RWPE1 (cell line): ENCODE data around the gene ISL1.

Experiments used
- CTCF ChIA-PET: fragments of 350-600 bp; sonication (Branson Sonifier 250); formaldehyde crosslinking; extraction: SDS; loops from one replicate; lab custom pipeline; 2021; lab: Yijun Ruan, JAX
- POLR2A ChIA-PET: fragments of 400-600 bp; formaldehyde crosslinking; extraction: SDS; loops from one replicate; lab custom pipeline; 2020; ENCODE audit warnings: antibody characterized with exemption; ENCODE audit not compliant: low non-redundant PET; lab: Yijun Ruan, JAX
- DNase-seq: peaks from one replicate; pipeline ENCODE4 v3.0.0; 2012; ENCODE audit warnings: low spot score
- H3K27ac ChIP-seq: fragments of 450-650 bp; 2 replicates; pipeline ENCODE4 v1.5.1; 2017
- TF ChIP-seq, protein P1 (sequence below): fragments of 450-650 bp; conservative IDR thresholded peaks from 2 replicates; pipeline ENCODE4 v1.5.1; 2017; ENCODE audit warnings: low read depth, mild to moderate bottlenecking

Gene ISL1

DNA sequence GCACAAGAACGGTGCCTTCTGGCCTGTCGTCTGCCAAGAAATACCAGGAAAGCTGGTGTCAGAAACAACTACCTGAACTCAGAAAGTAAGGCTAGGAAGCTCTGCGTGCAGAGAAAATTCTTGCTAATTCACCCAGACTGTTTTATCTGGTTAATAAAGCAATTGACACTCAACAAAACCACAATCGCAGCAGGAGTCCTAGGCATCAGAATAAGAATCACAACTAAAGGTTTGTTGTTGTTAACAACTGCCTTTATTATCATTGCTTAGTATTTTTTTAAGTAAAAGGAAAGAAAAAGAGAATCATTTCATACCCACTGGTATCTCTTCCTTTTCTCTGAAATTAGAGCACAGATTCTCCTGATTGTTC, 3.9 kb upstream of the ISL1 start:
- TF ChIP-seq, protein P1, sequence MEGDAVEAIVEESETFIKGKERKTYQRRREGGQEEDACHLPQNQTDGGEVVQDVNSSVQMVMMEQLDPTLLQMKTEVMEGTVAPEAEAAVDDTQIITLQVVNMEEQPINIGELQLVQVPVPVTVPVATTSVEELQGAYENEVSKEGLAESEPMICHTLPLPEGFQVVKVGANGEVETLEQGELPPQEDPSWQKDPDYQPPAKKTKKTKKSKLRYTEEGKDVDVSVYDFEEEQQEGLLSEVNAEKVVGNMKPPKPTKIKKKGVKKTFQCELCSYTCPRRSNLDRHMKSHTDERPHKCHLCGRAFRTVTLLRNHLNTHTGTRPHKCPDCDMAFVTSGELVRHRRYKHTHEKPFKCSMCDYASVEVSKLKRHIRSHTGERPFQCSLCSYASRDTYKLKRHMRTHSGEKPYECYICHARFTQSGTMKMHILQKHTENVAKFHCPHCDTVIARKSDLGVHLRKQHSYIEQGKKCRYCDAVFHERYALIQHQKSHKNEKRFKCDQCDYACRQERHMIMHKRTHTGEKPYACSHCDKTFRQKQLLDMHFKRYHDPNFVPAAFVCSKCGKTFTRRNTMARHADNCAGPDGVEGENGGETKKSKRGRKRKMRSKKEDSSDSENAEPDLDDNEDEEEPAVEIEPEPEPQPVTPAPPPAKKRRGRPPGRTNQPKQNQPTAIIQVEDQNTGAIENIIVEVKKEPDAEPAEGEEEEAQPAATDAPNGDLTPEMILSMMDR: no peak
- H3K27ac ChIP-seq: peak overlapping the region; percentile 89
- CTCF ChIA-PET: interaction anchor here (0.5 to 0.9 kb wide), 2 partner anchors 229 to 478 kb away, joined by 3 read pairs; no protein-coding TSS in a partner anchor
- POLR2A ChIA-PET: no interaction called here
- DNase-seq: no peak

DNA sequence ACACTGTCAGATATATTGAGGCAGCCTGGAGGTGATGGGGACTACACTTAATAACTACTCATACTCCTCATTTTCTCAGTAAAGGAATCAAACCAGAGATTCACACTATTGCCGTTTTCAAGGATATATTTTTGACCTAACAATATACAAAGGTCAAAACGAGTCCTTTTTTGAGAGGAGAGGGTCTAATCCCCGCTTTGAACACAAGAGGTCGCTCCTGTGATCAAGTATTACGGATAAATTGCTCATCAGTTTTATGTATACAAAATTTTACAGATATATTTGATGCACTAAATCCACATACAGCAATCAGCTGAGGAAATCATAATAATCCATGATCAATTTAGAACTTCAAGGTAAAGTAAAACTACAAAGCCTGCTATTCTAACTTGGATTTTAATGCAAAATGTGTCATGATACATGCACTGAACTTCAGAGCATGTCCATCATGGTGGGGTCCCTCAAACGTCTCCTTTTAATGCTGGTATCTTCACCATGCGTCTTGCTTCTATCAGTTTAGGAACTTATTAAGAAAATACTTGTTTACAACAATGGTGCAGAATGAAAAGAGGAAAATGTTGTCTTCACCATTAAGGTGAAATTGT, 2.5 kb upstream of the ISL1 start:
- H3K27ac ChIP-seq: no peak overlapping the region
- ChIA-PET POLR2A (no interaction called here), CTCF (interaction anchor here (0.5 to 2.3 kb wide), 10 partner anchors 32 to 627 kb away, joined by 3 to 7 read pairs (median 3); no protein-coding TSS in a partner anchor)
- DNase-seq: peak; percentile 70
- TF ChIP-seq, protein P1: peak; percentile 89

DNA sequence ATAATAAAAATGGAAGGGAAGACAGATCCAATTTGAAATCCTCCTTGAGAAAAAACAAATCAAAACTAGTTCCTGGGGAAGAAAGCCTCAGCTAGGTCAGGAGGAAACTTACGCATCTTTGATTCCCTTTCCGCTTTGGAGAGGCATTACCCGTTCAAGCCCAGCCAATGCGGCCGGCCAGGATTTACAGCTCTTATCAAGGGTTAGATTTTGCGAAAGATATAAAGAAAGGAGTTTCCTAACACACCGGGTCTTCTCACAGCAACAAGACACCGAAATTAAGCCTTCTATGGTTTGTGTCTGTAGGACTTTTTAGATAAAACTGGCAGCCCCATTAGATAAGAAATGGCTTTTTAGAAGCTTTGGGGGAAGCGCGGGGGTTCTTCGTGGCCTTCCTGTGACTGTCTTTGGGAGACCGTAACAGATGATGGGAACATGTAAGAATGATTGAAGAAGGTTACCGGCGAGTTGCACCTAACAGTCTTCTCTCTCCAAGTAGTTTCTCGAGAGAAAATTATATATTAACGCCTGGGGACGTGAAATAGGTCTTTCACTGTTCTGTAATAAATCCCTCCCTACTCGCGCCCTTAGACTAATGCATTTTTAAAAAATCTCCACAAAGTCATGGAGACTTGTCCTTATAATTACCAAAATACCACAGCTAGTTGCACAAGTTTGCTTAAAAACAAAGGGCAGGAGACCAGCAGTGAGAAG, 1.3 kb upstream of the ISL1 start:
- peak overlapping the region; percentile 92; the same call in 1 of the 2 replicates for H3K27ac ChIP-seq
- ChIA-PET POLR2A (no interaction called here), CTCF (interaction anchor here (0.5 to 2.3 kb wide), 11 partner anchors 52 to 1460 kb away, joined by 3 to 9 read pairs (median 4); no protein-coding TSS in a partner anchor)
- no peak for DNase-seq
- TF ChIP-seq, protein P1: no peak

DNA sequence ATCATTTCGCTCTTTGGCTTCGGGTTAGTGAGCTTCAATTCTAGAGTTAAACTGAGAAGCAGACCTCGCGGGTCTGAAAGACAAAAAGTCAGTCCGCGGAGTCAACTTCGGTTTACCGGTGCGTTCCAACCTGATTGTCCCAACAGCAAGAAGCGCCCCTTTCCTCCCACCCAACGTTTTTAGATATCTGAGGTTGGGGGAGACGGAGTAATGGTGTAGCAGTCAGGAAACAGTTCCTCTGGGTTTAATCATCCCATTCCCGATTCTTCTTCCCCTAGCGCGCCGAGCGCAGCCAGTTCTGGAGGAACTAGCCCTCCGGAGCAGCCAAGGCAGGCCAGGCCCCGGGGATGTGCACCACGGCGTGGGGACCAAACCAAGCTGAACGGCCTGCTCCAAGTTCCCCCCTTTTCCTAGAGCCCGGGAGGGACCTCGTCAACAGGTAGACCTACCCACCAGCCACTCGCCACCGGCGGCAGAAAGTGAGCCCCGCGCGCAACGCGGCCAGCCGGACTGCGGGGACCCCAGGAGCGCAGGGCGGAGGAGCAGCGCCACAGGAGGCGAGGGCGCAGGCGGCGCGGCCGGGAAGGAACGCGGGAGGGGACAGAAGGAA, 622 bp upstream of the ISL1 start:
- ChIA-PET CTCF (interaction anchor here (0.6 to 2.3 kb wide), 8 partner anchors 109 to 1460 kb away, joined by 3 to 7 read pairs (median 4); no protein-coding TSS in a partner anchor), POLR2A (interaction anchor here (0.7 kb wide), 2 partner anchors 300 to 432 kb away, joined by 5 to 6 read pairs; no protein-coding TSS in a partner anchor)
- peak; percentile 65 for DNase-seq
- H3K27ac ChIP-seq: peak overlapping the region; percentile 92
- TF ChIP-seq, protein P1: no peak

DNA sequence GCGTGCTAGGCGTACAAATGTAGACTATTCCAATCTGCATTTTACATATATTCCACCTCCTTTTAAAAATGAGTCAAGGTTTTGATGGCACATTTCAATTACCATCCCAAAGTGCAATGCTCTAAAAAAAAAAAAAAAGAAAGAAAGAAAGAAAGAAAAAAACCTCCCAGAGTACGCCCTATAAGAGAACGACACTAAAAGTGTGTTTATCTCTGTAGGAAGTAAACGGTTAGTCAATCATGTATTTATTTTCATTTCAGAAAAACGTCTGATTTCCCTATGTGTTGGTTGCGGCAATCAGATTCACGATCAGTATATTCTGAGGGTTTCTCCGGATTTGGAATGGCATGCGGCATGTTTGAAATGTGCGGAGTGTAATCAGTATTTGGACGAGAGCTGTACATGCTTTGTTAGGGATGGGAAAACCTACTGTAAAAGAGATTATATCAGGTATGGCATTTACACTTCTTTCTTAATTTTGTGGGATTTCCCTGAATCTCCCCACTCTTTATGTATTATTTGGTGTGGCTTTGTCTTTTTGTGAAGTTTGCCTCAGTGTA, 1.1 kb downstream of the ISL1 start:
- CTCF ChIA-PET: no interaction called here
- no peak overlapping the region for H3K27ac ChIP-seq
- TF ChIP-seq, protein P1: no peak
- no peak for DNase-seq
- POLR2A ChIA-PET: interaction anchor here (1.2 kb wide), 1 partner anchor 8 kb away, joined by 3 read pairs; no protein-coding TSS in a partner anchor

DNA sequence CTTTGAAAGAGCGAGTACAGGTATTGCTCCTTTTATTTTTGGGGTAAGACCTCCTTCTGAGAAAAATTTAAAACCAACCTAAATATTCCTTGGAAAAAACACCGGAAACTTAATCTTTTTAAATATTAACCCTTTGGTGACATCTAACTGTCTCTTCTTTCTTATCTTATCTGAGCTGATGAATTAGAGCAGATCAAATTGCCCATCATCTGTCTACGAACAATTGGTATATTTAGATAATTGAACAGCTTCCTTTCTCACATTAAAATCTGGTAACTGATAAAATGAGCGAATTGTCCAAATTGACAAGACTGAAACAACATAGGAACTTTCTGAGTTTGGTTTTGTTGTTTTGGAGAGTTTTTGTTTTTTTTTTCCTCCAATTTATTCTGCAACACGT, 2.0 kb downstream of the ISL1 start:
- POLR2A ChIA-PET: no interaction called here
- no peak overlapping the region for H3K27ac ChIP-seq
- no peak for DNase-seq
- CTCF ChIA-PET: no interaction called here
- TF ChIP-seq, protein P1: no peak
